HL-60 (cell line): ENCODE data around the gene CALHM1.

Experiments
- CTCF ChIP-seq: IDR thresholded peaks from one replicate; pipeline ENCODE4 v1.5.1; 2011; ENCODE audit warnings: low read length, control low read depth, inconsistent platforms; ENCODE audit not compliant: insufficient read depth
- REST ChIP-seq: IDR thresholded peaks from 2 replicates; pipeline ENCODE4 v1.6.1; 2012; ENCODE audit warnings: low read depth; ENCODE audit not compliant: insufficient replicate concordance

DNA sequence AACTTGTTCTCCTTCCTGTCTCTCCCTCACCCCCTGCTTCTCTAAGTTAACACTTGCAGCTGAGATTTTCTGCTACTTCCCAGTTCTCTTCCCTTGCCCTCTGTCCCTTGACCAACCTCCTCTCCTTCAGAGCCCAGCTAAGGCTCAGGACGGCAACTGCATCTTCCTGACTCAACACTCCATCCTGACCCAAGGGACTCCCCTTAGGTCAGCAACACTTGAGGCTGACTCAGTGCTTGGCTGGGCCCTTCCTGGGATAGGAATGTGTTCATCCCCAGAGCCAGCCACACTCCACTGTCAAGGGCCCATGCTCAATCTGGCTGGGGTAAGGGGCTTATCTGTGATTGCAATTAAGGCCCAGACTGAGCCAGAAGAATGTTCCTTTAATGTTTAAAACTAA lies 10.0 kb downstream of the CALHM1 start:
- TF ChIP-seq REST (no peak), CTCF (no peak)
